Loucy (cell line): Measurements from ENCODE around the gene IRF2BP2.

Source experiments
- H2AFZ ChIP-seq: fragments of 200-600 bp; sonication (generic); 2 replicates; pipeline ENCODE4 v1.6.0; 2016; ENCODE audit warnings: antibody characterized with exemption, mild to moderate bottlenecking, low read length, moderate library complexity
- H3F3A ChIP-seq: fragments of 200-600 bp; 2 replicates; pipeline ENCODE4 v1.6.0; 2016; ENCODE audit warnings: antibody characterized with exemption, low read depth, mild to moderate bottlenecking
- H3K27me3 ChIP-seq: fragments of 200-600 bp; sonication (generic); 2 replicates; pipeline ENCODE4 v1.6.1; 2014; ENCODE audit warnings: low read length, mild to moderate bottlenecking; ENCODE audit not compliant: insufficient read depth, poor library complexity, severe bottlenecking
- H3K36me3 ChIP-seq: fragments of 200-600 bp; sonication (generic); 2 replicates; pipeline ENCODE4 v1.6.1; 2016; ENCODE audit warnings: low read length; ENCODE audit not compliant: insufficient read depth
- H3K4me1 ChIP-seq: fragments of 200-600 bp; sonication (generic); 2 replicates; pipeline ENCODE4 v1.5.1; 2014; ENCODE audit warnings: low read length, mild to moderate bottlenecking; ENCODE audit not compliant: insufficient read depth, poor library complexity, severe bottlenecking
- H3K4me2 ChIP-seq: fragments of 200-600 bp; sonication (generic); 2 replicates; pipeline ENCODE4 v1.6.0; 2014; ENCODE audit warnings: antibody characterized with exemption, low read length, low read depth, mild to moderate bottlenecking; ENCODE audit not compliant: poor library complexity, severe bottlenecking
- H3K4me3 ChIP-seq: fragments of 200-600 bp; sonication (generic); 2 replicates; pipeline ENCODE4 v1.5.1; 2014; ENCODE audit warnings: low read length, mild to moderate bottlenecking, mixed read lengths; ENCODE audit not compliant: poor library complexity, severe bottlenecking
- H3K79me2 ChIP-seq: fragments of 200-600 bp; sonication (generic); 2 replicates; pipeline ENCODE4 v1.6.1; 2014; ENCODE audit warnings: low read length; ENCODE audit not compliant: insufficient read depth
- H3K9ac ChIP-seq: fragments of 200-600 bp; sonication (generic); 2 replicates; pipeline ENCODE4 v1.6.0; 2014; ENCODE audit warnings: mild to moderate bottlenecking, low read depth, low read length, moderate library complexity; ENCODE audit not compliant: poor library complexity, severe bottlenecking
- H3K9me2 ChIP-seq: fragments of 200-600 bp; sonication (generic); replicated peaks from 2 replicates; pipeline ENCODE4 v1.6.1; 2016; ENCODE audit warnings: low read depth, low read length, mixed read lengths
- H3K9me3 ChIP-seq: fragments of 200-600 bp; sonication (generic); 2 replicates; pipeline ENCODE4 v1.6.1; 2014; ENCODE audit warnings: mild to moderate bottlenecking, antibody characterized with exemption, low read length, low read depth; ENCODE audit not compliant: insufficient read depth
- H4K20me1 ChIP-seq: fragments of 200-600 bp; sonication (generic); 2 replicates; pipeline ENCODE4 v1.6.0; 2014; ENCODE audit warnings: antibody characterized with exemption, low read length, mild to moderate bottlenecking; ENCODE audit not compliant: insufficient read depth, poor library complexity, severe bottlenecking
- CTCF ChIP-seq: fragments of 200-600 bp; sonication (generic); conservative IDR thresholded peaks from 2 replicates; pipeline ENCODE4 v1.5.1; 2014; ENCODE audit warnings: mild to moderate bottlenecking, antibody characterized with exemption, low read length
- EZH2phosphoT487 ChIP-seq: fragments of 200-600 bp; IDR thresholded peaks from 2 replicates; pipeline ENCODE4 v1.6.1; 2018; ENCODE audit warnings: antibody characterized with exemption, mild to moderate bottlenecking, moderate library complexity, borderline replicate concordance

IRF2BP2 gene

GRCh38 chr1:234556245-234556943 is 53.6 kb downstream of the IRF2BP2 start:
- H3K9me2 ChIP-seq, result no peaks in the 10 kb centered on the region
- H4K20me1 ChIP-seq, result no peaks in the 10 kb centered on the region
- no peaks in the 10 kb centered on the region for H3F3A ChIP-seq
- H3K79me2 ChIP-seq, result no peaks in the 10 kb centered on the region
- H2AFZ ChIP-seq, result no peak overlapping the region
- H3K27me3 ChIP-seq, result no peaks in the 10 kb centered on the region
- H3K4me2 ChIP-seq, result no peak overlapping the region
- no peak overlapping the region for H3K4me3 ChIP-seq
- no peak for TF ChIP-seq EZH2phosphoT487
- TF ChIP-seq CTCF, result no peak
- no peaks in the 10 kb centered on the region for H3K9me3 ChIP-seq
- H3K9ac ChIP-seq, result no peak overlapping the region
- no peaks in the 10 kb centered on the region for H3K4me1 ChIP-seq
- H3K36me3 ChIP-seq, result no peaks in the 10 kb centered on the region

- no peaks in the 10 kb centered on the region for H3K9me3 ChIP-seq
- no peaks in the 10 kb centered on the region for H3K4me1 ChIP-seq
- H3K79me2 ChIP-seq, result no peaks in the 10 kb centered on the region
- no peak overlapping the region for H3K4me2 ChIP-seq
- H3K27me3 ChIP-seq, result no peaks in the 10 kb centered on the region
- H3F3A ChIP-seq, result no peaks in the 10 kb centered on the region
- no peak overlapping the region for H3K9ac ChIP-seq
- H3K4me3 ChIP-seq, result no peak overlapping the region
- no peaks in the 10 kb centered on the region for H4K20me1 ChIP-seq
- H2AFZ ChIP-seq, result no peak overlapping the region
- H3K36me3 ChIP-seq, result no peaks in the 10 kb centered on the region
- TF ChIP-seq CTCF, result no peak
- no peak for TF ChIP-seq EZH2phosphoT487
- H3K9me2 ChIP-seq, result no peaks in the 10 kb centered on the region
These were observed 54.5 kb downstream of the IRF2BP2 start for GRCh38 chr1:234555390-234556024.

- Histone ChIP-seq H4K20me1 (no peaks in the 10 kb centered on the region), H2AFZ (no peak overlapping the region), H3F3A (no peaks in the 10 kb centered on the region), H3K4me3 (no peak overlapping the region), H3K36me3 (no peaks in the 10 kb centered on the region), H3K79me2 (no peaks in the 10 kb centered on the region), H3K27me3 (no peaks in the 10 kb centered on the region), H3K9me3 (no peaks in the 10 kb centered on the region), H3K9me2 (no peaks in the 10 kb centered on the region), H3K9ac (no peak overlapping the region), H3K4me2 (no peak overlapping the region), H3K4me1 (no peaks in the 10 kb centered on the region)
- TF ChIP-seq EZH2phosphoT487 (no peak), CTCF (no peak)
These were observed 55.2 kb downstream of the IRF2BP2 start for GRCh38 chr1:234554698-234555311.
